Fibroblast of skin of scalp (primary cell): ENCODE data around the gene TMEM245. TPM values are rescaled to one million over a fixed set of nuclear protein-coding genes. Genes with fewer than 3 reads are reported as not detected.

ENCODE experiments used
- DNase-seq: peaks from one replicate; pipeline ENCODE4 v3.0.0-alpha.2; 2013
- polyA plus RNA-seq, 2 experiments: library from polyadenylated mRNA; unstranded; fragments of 120-200 nt; gene quantifications; one replicate each; pipeline ENCODE4 v1.2.1, GENCODE V29; 2013; ENCODE audit not compliant: insufficient read length in 2 of 2

The TMEM245 gene
- 17.3 TPM for polyA plus RNA-seq (2013, experiment 1 of 2; ENCODE audit: insufficient read length)
- 19.5 TPM for polyA plus RNA-seq (2013, experiment 2 of 2; ENCODE audit: insufficient read length)

DNA sequence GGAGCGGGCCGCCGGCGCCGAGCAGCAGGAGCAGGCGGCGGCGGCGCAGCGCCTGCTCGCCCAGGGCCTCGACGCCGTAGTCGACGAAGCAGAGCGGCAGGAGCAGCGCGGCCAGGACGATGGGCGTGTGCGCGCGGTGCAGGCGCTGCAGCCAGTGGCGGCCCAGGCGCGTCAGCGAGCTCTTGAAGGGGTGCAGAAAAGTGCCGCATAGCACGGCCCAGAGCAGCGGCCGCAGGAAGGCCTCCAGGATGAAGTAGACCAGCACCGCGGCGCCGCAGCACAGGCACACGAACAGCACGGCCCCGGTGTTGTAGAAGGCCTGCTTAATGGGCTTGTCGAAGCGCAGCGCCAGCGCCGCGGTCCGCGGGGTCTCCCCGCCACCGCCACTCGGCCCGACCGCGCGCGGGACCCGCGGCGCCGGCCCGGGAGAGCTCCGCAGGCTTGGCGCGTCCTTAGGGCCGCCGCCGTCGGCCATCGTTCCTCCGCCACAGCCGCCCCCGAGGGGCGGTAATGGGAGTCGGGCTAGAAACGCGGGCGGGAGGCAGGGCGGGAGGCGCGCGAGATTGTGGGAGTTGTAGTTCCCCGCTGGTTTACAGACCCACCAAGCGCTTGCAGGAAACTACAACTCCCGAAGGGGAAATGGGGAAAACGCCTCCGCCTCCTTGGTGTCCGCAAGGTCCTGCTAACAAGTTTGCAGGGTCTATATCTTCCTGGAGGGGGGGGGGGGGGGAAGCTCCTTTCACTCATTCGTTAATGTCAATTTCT, at the start of gene TMEM245:
TMEM245 (minus strand) TSS at position 509 of the 765 bp plus-strand sequence; CDS start at position 475, 34 bp downstream.
- DNase-seq = peak; percentile 100

DNA sequence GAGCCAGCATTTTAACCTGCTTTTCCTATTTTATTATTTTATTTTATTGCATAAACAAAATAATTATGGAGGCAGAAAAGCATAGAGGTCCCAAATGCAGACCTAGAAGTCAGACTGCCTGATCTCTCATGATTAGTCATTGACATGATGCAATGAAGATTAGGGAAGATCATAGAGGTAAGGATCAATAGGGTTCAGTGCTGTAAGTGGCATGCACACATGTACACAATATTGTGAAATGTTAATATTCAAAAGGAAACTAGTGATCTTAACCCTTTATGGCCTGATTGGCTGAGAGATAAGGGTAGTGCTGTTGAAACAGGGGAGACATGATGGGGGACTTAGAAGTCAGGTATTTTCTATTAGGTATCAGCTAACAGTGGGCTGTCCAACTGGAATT, 48.4 kb upstream of the TMEM245 start:
- no peak for DNase-seq

DNA sequence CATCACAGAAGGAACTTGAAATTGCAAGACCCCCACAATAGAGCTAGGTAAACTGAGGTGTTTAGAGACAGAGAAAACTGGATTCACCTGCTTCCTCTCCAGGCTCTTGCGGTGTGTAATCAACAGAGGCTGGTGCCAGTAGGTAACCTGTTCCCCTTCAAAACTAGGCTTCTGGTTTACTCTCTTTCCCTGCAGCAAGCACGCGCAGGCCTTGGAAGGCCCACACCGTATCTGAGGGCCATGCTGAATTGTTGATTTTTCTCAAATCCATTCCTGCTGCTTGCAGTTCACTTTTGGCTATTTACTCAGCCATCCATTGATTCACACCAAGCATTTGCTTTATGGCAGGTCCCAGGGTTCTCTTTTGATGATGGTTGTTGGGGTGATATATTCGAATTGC, 48.0 kb upstream of the TMEM245 start:
- no peak for DNase-seq

DNA sequence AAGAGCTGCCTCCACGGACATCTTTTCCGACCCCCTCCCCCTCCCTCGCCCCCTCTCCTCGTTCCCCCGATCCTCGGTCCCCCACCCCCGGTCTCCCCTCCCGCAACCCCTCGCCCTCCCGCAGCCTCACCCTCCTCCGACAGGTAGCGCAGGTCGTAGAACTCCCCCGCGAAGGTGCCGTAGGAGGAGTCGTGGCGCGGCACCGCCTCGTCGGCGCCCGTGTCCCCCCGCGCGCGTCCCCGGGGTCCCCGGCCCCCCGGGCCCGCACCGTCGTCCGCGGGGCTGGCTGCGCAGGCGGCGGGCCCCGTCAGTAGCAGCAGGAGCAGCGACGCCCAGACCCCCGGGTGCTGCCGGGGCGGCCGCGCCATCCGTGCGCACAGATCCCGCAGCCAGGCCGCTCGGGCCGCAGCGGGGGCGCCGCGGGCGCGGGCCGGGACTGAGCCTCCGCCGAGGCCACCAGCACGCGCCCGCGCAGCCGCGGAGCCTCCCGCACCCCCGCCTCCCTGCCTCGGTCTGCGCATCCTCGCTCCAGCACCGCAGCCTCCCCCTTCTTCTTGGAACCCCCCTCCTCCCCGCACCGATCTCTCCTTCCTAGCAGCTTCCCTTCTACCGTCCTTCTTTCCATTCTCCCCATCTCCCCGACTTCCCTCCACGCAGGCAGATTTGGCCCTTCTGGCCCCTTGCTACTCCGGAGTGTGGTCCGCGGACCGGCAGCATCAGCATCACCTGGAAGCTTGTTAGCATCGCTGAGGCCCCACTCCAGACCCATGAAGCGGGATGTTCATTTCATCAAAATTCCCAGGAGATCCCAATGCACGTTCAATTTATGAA, 47.2 kb upstream of the TMEM245 start, which contains the start of gene FRRS1L:
FRRS1L (minus strand) TSS at position 479 of the 831 bp plus-strand sequence; CDS start at position 368, 111 bp downstream.
- DNase-seq = no peak

DNA sequence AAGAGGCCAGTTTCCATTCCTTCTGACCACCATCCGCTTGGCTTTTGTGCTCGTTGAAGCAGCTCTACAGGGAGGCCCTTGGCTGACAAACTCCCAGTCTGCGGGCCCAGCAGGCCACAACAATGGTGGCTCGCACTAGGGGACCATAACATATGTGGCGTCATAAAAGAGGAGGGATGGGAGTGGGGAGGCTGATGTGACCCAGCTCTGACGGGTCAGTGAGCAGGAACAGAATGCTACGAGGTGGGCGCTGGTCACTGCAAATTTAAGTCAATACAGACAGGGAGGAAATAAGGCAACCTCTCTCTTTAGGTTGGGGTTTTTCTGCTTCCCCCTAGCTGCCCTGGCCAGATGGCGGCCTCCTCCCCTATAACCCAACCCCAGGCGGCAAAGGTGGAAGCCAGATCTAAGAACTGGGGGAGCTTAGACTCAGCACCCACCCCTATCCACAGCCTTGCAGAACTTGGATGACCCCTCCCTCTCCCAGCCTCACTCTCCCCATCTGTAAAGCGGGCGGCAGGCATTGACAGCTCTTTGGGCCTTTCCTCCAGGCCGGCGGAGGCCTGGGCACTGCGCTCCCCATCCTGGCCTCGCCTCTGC, 46.5 kb upstream of the TMEM245 start:
- no peak for DNase-seq

DNA sequence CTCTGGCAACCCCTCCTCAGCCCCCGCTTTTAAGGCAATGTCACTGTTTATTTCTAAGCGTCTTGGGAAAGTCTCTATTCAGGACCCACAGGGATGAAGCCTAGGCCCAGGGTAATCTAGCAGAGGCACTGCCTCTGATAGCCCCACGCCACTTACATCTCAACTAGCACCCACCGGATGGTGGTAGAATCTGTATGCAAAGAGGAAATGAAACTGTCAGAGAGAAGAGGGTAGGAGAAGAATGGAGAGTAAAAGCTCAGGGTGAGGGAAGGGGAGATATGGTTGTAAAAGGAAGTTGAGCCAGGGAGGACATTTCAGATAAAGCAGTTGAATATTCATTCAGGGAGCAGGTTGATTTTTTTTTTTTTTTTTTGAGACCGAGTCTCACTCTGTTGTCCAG, 44.3 kb upstream of the TMEM245 start:
- DNase-seq = no peak

DNA sequence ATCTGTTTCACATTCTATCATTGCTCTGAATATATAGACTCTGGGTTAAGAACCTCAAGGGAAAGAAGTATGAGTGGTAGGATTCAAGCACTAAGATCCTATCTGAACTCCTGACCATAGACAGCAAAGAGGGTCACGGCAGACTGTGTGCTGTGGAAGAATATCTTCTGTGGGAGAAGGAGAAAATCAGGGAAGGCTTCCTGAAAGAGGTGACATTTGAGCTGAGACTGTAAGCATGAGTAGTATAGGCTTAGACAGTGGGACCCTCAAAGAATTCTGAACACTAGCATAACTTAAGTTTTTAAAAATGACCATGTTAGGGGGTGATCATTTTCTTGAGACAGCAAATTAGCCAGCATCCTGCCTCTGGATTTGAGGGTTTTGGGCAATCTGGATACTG, 43.4 kb upstream of the TMEM245 start:
- DNase-seq = no peak

DNA sequence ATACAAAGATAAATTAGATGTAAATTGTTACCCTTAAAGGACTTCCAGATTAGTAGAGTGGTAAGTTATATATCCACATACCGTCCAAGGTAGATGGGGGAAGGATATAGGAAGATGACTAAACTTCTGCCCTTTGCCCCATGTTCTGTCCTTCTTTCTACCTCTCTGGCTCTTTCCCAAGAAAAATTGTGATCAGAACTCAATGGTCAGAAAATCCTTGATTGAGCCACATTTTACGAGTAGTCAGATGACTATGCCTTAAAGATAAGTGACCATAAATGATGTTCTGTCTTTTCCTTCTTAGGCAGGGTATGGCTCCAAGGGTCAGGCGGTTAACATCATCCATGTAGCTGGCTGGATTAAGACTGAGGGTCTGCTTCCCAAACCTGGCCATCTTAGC, 42.9 kb upstream of the TMEM245 start:
- DNase-seq = no peak

DNA sequence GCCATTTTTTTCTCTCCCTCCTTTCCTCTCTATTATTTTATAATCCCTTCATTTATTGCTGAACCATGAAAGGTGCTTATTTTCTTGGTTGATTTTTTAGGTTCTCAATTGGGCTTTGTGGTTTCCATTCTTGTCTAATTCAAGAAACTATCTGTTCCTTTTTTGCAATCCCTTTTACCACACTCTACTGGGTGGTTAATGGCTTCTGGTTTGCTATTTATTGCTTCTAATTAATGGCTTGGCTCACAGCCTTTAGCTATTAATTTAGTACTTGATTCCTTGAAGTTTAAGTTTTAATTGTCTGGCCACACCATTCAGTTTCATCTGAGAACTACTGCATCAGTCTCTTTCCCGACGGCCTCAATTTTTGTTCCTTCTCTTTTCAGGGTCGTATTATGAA, 41.7 kb upstream of the TMEM245 start:
- no peak for DNase-seq

DNA sequence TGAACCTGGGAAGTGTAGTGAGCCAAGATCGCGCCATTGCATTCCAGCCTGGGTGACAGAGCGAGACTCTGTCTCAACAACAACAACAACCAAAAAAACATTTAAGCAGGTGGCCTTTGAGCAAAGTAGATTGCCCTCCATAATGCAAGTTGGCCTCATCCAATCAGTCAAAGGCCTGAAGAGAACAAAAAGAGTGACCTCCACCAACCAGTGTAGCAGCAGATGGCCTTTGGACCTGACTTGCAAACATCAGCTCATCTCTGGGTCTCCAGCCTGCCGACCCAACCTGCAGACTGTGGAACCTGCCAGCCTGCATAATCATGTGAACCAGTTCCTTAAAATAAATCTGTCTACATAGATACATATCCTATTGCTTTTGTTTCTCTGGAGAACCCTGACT, 39.8 kb upstream of the TMEM245 start:
- no peak for DNase-seq

DNA sequence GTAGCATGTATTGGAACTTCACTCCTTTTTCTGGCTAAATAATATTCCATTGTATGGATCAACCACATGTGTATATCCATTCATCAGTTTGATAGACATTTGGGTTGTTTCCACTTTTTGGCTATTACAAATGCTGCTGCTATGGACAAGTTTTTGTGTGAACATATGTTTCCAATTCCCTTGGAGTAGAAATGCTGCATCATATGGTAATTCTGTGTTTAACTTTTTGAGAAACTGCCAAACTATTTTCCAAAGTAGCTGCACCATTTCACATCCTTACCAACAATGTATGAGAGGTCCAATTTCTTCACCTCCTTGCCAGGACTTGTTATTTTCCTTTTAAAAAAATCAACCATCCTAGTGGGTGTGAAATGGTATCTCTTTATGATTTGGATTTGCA, 38.9 kb upstream of the TMEM245 start:
- DNase-seq = peak; percentile 68

DNA sequence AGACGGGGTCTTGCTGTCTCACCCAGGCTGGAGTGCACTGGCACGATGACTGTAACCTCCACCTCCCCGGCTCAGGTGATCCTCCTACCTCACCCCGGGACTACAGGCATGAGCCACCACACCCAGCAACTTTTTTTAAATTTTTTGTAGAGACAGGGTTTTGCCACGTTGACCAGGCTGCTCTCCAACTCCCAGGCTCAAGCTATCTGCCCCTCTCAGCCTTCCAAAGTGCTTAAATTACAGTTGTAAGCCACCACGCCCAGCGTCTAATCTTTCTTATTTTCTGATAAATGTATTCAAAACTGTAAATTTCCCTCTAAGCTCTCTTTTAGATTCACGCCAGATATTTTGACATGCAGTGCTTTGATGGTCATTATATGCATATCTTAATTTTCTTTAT, 37.0 kb upstream of the TMEM245 start:
- DNase-seq = no peak

DNA sequence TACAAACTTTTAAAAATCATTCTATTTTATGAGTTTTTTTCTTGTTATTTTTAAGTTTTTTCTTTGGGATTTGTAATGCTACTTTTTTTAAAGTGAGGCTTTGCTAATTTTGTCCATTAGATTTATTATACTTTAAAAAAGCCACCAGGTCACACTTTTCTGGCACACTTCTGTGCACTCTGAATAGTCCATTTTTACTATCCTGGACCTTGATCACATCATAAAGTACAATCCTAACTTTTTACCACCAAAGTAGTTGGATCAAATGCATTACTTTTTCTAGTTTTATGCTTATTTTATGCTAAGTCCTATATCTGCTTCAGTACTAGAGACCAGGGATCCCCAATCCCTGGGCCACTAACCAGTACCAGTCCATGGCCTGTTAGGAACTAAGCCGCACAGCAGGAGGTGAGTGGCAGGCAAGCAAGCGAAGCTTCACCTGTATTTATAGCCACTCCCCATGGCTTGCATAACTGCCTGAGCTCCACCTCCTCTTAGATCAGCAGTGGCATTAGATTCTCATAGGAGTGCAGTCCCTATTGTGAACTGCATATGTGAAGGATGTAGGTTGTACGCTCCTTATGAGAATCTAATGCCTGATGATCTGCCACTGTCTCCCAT, 31.3 kb upstream of the TMEM245 start:
- DNase-seq = no peak

DNA sequence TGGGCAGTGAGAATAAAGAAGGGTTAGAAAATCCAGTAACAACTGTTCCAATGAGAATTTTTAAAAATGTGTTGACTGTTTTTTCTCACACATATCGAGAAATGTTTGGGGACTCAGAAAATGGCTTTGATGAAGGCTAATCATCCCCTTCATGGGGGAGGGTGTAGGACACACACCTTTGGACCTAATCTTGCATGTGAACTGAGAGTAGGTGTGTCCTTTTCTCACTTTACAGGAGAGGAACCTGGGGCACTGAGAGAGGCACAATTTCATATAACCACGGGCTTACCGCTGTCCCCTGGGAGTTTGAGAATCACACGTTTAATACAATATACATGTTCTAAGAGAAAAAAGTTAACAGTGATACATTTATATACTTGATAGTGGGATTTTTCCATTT, 30.0 kb upstream of the TMEM245 start:
- no peak for DNase-seq

DNA sequence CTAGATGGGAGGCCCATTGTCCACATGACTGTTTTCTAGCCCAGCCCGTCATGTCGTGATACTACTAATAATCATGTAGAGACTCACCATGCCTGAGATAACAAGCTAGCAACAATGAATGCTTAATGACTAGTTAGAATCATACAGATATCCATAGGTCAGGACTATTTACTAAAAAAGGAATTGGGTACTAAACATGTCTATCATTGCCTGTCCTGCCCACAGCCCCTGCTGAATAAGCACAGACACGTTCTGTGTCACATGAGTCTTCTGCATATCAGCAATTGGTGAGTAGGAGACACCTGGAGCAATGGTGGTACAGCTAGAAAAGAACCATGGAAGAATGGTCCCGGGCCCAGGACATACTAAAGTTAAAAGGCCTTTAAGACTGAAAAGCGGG, 29.3 kb upstream of the TMEM245 start:
- DNase-seq = no peak

DNA sequence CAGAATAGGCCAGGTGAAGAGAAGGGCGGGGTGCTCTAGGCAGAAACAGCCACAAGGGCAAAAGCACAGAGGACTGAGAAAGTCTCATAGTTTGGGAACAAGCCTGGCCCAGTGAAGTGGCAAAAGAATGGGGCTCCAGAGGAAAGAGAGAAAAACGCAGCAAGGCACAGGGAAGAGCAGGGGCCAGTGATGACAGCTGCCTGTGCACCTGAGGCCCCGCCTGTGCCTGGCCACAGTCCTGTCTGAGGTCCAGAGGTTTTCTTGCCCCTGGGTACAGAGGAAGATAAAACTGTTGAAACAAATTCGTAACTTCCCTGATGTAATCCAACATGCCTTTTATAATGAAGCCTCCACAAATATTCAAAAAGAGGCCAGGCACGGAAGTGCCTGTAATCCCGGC, 25.3 kb upstream of the TMEM245 start:
- DNase-seq = no peak

DNA sequence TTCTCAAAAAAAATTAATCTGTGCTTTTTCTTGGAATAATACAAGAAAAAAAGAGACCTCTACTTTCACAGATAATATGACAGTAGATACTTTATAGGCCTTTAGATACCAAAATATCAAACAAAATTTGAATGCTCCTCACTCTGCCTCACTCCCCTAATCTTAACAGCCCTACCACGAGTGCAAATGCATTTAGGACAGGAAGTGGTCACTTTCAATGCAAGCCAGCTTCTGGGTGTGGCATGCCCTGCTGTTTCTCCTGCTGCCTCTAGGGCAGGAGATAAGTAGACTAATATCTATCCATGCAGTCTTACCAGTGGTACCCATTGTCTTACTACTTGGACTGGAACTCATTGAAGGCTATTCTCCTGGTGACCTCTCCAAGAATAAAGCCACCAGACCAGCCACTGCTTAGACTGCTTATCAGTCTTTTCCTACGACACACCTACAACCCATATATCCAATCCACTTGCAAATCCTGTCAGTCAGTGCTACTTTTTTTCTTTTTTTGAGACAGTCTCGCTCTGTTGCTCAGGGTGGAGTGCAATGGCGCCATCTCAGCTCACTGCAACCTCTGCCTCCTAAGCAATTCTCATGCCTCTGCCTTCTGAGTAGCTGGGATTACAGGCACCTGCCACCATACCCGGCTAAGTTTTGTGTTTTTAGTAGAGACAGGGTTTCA, 24.3 kb upstream of the TMEM245 start:
- DNase-seq = peak; percentile 18

DNA sequence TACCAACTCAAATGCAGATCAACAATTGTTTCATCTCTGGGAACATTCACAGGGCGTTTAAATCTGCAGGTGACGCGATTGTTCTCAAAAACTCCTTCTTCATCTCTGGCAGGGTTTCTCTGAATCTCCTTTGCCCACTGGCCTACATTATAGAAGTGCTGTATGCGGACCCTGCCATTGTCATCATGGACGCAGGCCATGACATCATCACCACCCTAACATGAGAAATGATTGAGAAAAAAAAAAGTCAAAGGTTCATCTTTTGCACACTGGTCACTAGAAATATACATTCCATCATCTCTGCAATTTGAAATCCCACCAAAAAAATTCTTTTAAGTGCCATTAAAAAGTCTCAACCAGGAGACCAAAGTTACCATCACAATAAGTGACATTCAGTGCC, 21.6 kb upstream of the TMEM245 start:
- DNase-seq = no peak

DNA sequence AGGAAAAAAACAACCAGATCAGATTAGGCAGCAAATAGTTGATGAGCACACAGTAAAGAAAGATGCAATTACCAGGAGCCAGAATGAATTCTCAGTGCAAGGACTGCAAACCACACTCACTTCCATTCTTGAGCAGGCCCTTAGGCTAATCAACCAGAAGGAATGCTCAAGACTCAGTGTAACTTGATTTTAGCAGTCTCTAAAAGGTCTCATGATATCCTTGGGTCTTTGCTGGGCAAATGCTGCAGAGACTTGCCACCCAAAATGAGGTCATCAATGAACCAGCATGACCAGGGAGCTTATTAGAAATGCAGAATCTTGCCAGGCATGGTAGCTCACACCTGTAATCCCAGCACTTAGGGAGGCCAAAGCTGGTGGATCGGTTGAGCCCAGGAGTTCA, 20.1 kb upstream of the TMEM245 start:
- DNase-seq = no peak

DNA sequence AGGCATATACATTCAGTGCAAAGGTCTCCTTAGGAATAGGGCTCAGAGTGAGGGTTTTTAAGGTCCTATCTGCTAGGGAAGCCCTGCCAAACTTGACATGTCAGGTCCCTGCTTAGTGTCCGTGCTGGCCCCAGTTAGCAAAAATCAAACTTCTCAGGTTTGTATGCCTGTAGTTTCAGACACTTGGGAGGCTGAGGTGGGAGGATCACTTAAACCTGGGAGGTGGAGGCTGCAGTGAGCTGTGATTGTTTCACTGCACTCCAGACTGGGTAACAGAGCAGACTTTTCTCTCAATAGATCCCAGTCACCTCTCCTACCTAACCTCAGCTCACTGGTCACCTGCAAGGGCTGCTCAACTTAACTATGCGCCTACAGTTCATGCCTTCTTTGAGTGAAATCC, 18.7 kb upstream of the TMEM245 start:
- DNase-seq = no peak

DNA sequence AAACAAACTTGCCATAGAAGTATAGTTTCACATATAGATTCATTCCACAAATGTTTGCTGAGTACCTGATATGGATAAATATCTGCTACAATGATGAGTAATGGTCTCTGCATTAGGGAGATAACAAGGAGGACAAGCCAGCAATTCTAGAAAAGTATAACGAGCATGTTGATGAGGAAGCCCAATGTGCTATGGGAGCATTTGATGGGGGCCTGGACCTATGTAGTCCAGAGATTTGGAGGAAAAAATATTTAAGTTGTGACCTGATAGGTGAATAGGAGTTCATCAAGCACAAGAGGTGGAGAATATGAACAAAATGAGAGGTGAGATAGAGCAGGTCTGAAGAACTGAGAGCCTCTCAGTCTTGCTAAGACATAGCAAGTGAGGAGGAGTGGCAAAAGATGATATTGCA, 14.4 kb upstream of the TMEM245 start:
- no peak for DNase-seq

DNA sequence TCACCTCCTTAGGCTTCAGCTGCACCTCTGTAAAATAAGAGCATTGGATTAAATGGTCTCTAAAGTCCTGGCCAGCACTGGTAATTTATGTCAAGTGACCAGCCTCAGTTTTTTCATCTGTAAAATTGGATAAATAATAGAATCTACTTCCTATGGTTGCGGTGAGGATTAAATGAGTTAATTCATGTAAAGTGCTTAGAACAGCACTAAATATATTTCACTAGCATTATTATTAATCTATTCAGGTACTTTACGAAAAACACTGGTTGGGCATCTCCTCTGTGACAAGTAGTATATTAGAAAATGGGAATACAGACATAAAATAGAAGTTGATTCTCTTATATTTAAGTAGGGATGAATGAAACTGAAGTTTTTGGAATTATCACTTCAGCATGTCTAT, 13.8 kb upstream of the TMEM245 start:
- DNase-seq = no peak
